NCI-H1417 (cell line): ENCODE data around the gene RHBDL3.
"Not testable (repeated sequence)": the region's sequence is repeated elsewhere in the genome, so short reads cannot be mapped to it uniquely, and the experiment has no call there.

ENCODE experiments used
- DNase-seq, 3 experiments: peaks; one replicate each; lab custom pipeline; 2025; lab: John Stamatoyannopoulos, UW

RHBDL3 gene

GRCh38 chr17:32289471-32290070 lies 23.9 kb downstream of the RHBDL3 start:
- no peak for DNase-seq

DNA sequence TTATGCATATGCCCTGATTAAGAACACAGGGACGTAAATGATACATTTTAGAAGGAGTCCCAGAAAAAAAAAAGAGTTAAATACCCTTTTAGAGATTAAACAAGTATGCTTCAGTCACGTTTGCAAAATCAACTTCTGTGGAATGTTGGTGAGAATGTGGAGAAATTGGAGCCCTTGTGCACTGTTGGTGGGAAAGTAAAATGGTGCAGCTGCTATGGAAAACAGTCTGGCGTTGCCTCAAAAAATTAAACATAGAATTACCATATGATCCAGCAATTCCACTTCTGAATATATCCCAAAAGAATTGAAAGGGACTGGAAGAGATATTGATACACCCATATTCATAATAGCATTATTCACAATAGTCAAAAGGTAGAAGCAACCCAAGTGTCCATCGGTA lies 26.5 kb downstream of the RHBDL3 start:
- DNase-seq, result no peak

- no peak for DNase-seq
Observed at GRCh38 chr17:32297424-32297823, 31.8 kb downstream of the RHBDL3 start.

GRCh38 chr17:32297860-32298259 lies 32.2 kb downstream of the RHBDL3 start:
- DNase-seq, result no peak

GRCh38 chr17:32298298-32298697 lies 32.7 kb downstream of the RHBDL3 start:
- DNase-seq, result no peak

DNA sequence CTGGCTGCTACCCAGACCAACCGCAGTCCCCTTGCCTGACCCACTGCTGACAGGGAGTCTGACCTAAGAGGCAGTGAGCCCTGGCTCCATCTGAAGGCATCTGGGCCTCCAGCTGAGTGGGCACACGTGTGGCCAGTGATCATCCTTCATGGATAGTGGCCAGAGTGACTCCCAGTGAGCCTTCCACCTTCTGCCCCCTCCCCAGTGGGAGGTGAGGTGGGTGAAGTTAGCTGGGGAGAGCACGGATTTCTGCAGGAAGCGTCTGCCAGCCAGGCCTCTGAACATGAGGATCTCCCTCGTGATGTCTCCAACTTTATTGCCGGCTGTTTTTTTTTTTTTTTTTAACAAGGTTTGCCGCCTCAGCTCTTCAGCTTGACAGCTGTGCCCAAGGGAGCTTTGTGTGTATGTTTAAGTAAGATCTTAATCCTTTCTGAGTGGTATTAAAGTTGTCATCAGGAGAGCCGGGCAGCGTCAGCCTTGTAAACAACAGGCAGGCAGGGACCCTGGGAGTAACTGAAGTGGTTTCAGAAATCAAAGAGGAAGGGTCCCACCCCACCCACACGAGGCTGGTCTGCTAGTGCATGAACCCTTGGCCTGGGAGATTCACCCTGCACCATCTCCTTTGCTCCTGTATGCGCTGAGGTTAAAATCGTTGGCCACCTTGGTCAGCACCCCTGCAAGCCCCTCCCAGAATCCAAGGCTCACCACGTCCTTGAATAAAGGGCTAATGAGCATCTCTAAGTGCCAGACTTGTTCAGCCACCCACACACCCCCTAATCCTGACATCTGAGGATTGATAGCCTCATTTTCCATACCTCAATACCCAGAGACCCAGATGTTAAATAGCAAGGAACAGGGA lies 33.3 kb downstream of the RHBDL3 start:
- peak; percentile 42 to 69 (median 66) for DNase-seq

DNA sequence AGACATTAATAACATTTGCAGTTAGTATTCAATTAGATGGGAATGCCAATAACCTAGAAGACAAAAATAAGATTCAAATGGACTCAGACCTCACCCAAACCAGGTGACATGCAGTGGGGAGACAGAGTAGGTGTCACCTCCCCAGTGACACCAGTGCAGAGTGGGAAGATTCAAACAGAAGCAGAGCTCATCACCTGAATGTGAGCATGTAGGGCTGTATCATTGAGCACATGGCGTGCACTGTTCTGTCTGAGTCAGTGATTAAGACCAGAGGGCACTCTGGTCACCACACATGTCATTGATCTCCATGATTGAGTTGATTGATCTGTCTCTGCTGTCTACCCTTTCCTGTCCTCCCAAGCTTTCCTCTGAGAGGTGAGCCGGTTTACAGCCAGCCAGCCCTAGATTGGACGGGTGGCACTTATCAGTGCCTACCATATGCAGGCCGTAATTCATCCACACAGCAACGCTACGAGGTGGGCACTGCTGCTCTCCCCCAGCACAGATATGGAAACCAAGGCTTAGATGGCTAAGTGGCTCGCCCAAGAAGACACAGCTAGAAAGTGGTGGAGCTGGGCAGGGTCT lies 34.0 kb downstream of the RHBDL3 start:
- no peak for DNase-seq

GRCh38 chr17:32302037-32302436 lies 36.4 kb downstream of the RHBDL3 start:
- DNase-seq, result peak in 1 of 3 experiments; percentile 6

GRCh38 chr17:32302860-32303649 lies 37.4 kb downstream of the RHBDL3 start:
- DNase-seq, result peak in 1 of 3 experiments; percentile 38

GRCh38 chr17:32303781-32304288 lies 38.2 kb downstream of the RHBDL3 start:
- DNase-seq, result peak in 2 of 3 experiments; percentile 18 to 44

- DNase-seq, result no peak
Observed at GRCh38 chr17:32305049-32305448, 39.4 kb downstream of the RHBDL3 start.

DNA sequence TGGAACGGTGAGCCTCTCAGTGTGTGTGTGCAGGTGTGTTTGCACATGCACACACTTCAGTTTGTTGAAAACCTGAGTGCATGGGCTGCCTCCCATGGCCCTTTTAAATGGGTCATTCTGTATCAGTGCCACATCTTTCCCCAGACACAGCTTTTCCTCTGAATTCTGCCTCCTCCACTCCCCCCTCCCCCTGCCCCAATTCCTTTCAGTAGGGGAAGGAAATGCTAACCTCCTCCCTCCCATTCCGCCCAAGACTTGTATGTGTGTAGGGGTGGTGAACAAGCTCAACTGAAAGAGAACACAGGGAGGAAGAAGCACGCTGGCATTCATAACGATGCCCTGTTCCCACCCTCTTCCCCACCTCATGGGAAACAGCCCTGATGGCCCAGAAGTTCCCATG lies 42.0 kb downstream of the RHBDL3 start:
- peak in 1 of 3 experiments; percentile 10 for DNase-seq

DNA sequence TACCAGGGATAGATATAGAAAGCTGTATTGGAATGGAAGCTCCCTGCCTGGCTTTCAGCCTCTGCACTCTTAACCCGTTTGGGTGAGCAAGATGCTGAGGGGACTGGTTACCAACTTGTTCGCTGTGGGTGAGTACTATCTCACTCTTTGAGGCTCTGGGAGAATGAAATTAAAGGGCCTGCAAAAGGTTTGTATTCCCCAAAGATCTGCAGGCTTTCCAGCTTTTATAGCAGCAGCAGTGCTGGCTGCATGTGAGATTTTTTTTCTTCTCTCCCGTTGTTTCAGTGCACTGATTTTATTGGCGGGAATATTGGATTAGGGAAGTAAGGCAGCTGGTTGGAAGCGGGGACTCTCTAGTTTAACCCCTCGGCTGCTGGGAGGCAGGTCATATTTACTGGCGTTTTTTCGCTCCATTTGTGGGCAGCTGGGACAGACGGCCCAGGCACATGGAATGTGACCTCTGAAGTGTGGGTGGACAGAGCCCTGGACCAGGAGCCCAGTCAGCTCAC lies 45.5 kb downstream of the RHBDL3 start:
- DNase-seq, result no peak

- DNase-seq, result no peak
Observed at GRCh38 chr17:32314636-32315035, 49.0 kb downstream of the RHBDL3 start.

DNA sequence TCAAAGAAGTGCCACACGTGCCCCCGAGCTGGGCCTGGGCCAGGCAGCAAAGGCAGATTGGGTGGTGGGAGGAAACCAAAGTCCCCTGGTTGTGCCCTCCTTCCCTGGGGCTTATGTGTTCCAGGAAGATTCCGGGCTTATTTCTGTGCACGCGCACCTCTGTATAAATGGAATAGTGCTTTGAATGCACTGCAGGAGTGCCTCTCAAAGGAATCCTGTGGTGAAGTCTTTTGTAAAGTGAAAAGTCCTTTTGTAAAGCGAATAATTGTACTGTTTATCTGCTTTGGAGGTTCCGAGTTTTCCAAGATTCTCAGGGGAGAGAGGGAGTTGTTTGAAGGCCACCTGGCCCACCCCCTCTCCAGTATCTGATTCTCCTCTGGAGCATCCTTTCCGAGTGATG lies 49.5 kb downstream of the RHBDL3 start:
- peak; percentile 7 to 63 (median 28) for DNase-seq

DNA sequence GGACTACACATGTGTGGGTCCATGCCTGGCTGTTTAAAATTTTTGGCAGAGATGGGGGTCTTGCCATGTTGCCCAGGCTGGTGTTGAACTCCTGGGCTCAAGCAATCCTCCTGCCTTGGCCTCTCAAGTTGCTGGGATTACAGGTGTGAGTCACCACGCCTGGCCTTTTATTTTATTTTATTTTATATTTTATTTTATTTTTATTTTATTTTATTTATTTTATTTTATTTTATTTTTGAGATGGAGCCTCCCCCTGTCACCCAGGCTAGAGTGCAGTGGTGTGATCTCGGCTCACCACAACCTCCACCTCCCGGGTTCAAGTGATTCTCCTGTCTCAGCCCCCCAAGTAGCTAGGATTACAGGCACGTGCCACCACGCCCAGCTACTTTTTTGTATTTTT lies 51.0 kb downstream of the RHBDL3 start:
- not testable (repeated sequence) for DNase-seq

DNA sequence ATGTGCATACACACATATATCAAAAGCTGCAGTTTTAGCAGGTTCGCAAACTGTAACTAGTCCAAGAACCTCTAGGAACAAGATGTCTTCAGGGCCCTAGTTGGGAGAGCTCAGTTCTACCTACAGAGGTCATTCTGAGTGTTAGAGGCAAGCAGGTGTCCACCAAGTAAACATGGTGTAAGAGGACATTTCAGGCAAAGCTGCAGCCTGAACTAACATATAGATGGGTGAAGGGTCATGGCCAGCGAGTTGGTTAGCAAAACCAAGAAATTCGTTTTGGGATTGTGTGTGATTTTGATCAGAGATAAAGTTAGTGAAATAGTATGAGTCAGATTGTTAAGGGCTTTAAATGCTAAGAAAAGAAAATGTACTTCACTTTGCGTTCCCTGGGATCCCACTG lies 51.7 kb downstream of the RHBDL3 start:
- DNase-seq, result no peak

- DNase-seq, result no peak
Observed at GRCh38 chr17:32318071-32318470, 52.4 kb downstream of the RHBDL3 start.

DNA sequence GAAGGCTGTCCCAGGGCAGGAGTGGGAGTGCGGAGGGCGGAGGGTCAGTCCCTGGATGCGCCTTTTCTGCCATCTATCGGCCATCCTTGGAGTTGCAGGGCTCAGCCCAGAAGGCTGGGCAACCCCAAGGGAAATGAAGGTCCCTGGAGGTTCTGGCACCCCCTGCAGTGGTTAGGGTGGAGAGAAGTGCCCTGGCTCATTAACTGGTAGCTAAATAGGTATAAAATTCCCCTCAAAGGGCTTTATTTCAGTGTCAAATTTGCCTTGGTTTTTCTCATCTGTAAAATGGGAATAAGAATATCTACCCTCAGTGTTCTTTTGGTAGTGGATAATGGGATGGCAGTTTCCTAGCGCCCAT lies 53.9 kb downstream of the RHBDL3 start:
- DNase-seq, result peak; percentile 55 to 71 (median 71)

DNA sequence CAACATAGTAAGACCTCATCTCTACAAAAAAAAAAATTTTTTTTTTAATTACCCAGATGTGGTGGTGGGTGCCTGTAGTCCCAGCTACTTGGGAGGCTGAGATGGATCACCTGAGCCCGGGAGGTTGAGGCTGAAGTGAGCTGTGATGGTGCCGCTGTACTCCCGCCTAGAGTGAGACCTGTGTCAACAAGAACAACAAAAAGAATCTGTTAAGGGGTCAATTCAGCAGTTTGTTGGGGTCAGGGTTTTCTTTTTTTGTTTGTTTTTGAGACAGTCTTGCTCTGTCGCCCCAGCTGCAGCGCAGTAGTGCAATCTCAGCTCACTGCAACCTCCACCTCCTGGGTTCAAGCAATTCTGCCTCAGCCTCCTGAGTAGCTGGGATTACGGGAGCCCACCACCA lies 54.4 kb downstream of the RHBDL3 start:
- DNase-seq, result not testable (repeated sequence)

DNA sequence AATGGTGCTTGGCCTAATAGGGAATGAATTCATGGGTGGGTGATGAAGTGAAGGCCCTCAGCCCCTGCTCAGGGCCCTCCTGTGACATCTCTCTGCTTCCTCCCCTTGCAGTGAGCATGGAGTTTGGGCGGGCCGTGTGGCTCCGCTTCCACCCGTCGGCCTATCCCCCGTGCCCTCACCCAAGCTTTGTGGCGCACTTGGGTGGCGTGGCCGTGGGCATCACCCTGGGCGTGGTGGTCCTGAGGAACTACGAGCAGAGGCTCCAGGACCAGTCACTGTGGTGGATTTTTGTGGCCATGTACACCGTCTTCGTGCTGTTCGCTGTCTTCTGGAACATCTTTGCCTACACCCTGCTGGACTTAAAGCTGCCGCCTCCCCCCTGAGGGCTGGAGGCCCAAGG lies 55.2 kb downstream of the RHBDL3 start:
- DNase-seq, result no peak

GRCh38 chr17:32323046-32323445 lies 57.4 kb downstream of the RHBDL3 start:
- DNase-seq, result no peak
